HEK293 (cell line): ENCODE results near the gene MRTFA.

Experiments used
- CTCF ChIA-PET: fragments of 350-600 bp; formaldehyde crosslinking; extraction: SDS; loops from one replicate; lab custom pipeline; 2021; ENCODE audit warnings: antibody characterized with exemption; lab: Yijun Ruan, JAX
- POLR2A ChIA-PET: fragments of 300-600 bp; formaldehyde crosslinking; extraction: SDS; loops from one replicate; lab custom pipeline; 2020; ENCODE audit warnings: antibody characterized with exemption, inconsistent platforms; lab: Yijun Ruan, JAX
- H3K27ac ChIP-seq: fragments of 200-500 bp; sonication (Bioruptor generic); 2 replicates; pipeline ENCODE4 v1.5.1; 2014; ENCODE audit warnings: low read depth, low read length, control low read depth, inconsistent platforms; ENCODE audit errors: extremely low read depth
- H3K36me3 ChIP-seq, 2 experiments: fragments of 200-500 bp in 1 of 2; sonication (Bioruptor generic) in 1 of 2; 1 replicate in 1 of 2; 2 replicates in 1 of 2; pipeline ENCODE4 v1.5.1; 2014 to 2017; ENCODE audit warnings: inconsistent platforms in 2 of 2, low read length in 2 of 2; ENCODE audit not compliant: control insufficient read depth in 2 of 2, insufficient read depth in 1 of 2
- H3K4me1 ChIP-seq: fragments of 200-500 bp; sonication (Bioruptor generic); 2 replicates; pipeline ENCODE4 v1.5.1; 2014; ENCODE audit warnings: mild to moderate bottlenecking, low read length, inconsistent platforms; ENCODE audit not compliant: control insufficient read depth, insufficient read depth
- H3K4me3 ChIP-seq: 2 replicates; pipeline ENCODE4 v1.5.1; 2011; ENCODE audit warnings: low read depth, mild to moderate bottlenecking, control low read depth, low read length, moderate library complexity
- H3K9me3 ChIP-seq: fragments of 200-500 bp; sonication (Bioruptor generic); 2 replicates; pipeline ENCODE4 v1.5.1; 2014; ENCODE audit warnings: low read depth, low read length, inconsistent platforms; ENCODE audit not compliant: control insufficient read depth, insufficient read depth
- HOXC10 ChIP-seq: sonication (generic); formaldehyde crosslinking; IDR thresholded peaks from 2 replicates; pipeline ENCODE4 v1.8.1; 2023; ENCODE audit warnings: mild to moderate bottlenecking, missing genetic modification reagents
- INSM2 ChIP-seq: fragments of 450-650 bp; formaldehyde crosslinking; IDR thresholded peaks from 2 replicates; pipeline ENCODE4 v1.5.1; 2016; ENCODE audit warnings: missing biosample characterization, missing genetic modification characterization
- KLF1 ChIP-seq: fragments of 450-650 bp; formaldehyde crosslinking; IDR thresholded peaks from 2 replicates; pipeline ENCODE4 v1.5.1; 2016; ENCODE audit warnings: missing biosample characterization, missing genetic modification characterization
- PBX3 ChIP-seq: sonication (generic); formaldehyde crosslinking; IDR thresholded peaks from 2 replicates; pipeline ENCODE4 v1.8.1; 2022; ENCODE audit warnings: mild to moderate bottlenecking, moderate library complexity, missing genetic modification reagents
- PRDM2 ChIP-seq: fragments of 450-650 bp; formaldehyde crosslinking; IDR thresholded peaks from 2 replicates; pipeline ENCODE4 v1.5.1; 2016; ENCODE audit warnings: missing biosample characterization, missing genetic modification characterization, borderline replicate concordance
- RBAK ChIP-seq: fragments of 450-650 bp; formaldehyde crosslinking; IDR thresholded peaks from 2 replicates; pipeline ENCODE4 v1.5.1; 2016; ENCODE audit warnings: missing biosample characterization, missing genetic modification characterization
- ZBTB1 ChIP-seq: fragments of 450-650 bp; formaldehyde crosslinking; IDR thresholded peaks from 2 replicates; pipeline ENCODE4 v1.5.1; 2016; ENCODE audit warnings: missing biosample characterization, missing genetic modification characterization
- ZFP69B ChIP-seq: fragments of 450-650 bp; formaldehyde crosslinking; IDR thresholded peaks from 2 replicates; pipeline ENCODE4 v1.5.1; 2016; ENCODE audit warnings: missing biosample characterization, missing genetic modification characterization
- ZNF10 ChIP-seq: fragments of 450-650 bp; formaldehyde crosslinking; IDR thresholded peaks from 2 replicates; pipeline ENCODE4 v1.5.1; 2017; ENCODE audit warnings: missing biosample characterization, missing genetic modification characterization
- ZNF133 ChIP-seq: fragments of 450-650 bp; formaldehyde crosslinking; IDR thresholded peaks from 2 replicates; pipeline ENCODE4 v1.5.1; 2016; ENCODE audit warnings: missing biosample characterization, missing genetic modification characterization
- ZNF223 ChIP-seq: fragments of 450-650 bp; formaldehyde crosslinking; IDR thresholded peaks from 2 replicates; pipeline ENCODE4 v1.5.1; 2016; ENCODE audit warnings: missing biosample characterization, missing genetic modification characterization
- ZNF404 ChIP-seq: fragments of 450-650 bp; formaldehyde crosslinking; IDR thresholded peaks from 2 replicates; pipeline ENCODE4 v1.5.1; 2017; ENCODE audit warnings: missing biosample characterization, missing genetic modification characterization
- ZNF510 ChIP-seq: fragments of 450-650 bp; formaldehyde crosslinking; IDR thresholded peaks from 2 replicates; pipeline ENCODE4 v1.5.1; 2018; ENCODE audit warnings: mild to moderate bottlenecking, missing genetic modification characterization, missing biosample characterization; ENCODE audit not compliant: insufficient replicate concordance
- ZNF513 ChIP-seq: fragments of 450-650 bp; IDR thresholded peaks from 2 replicates; pipeline ENCODE4 v1.5.1; 2018; ENCODE audit warnings: missing biosample characterization, missing genetic modification characterization
- ZNF555 ChIP-seq: fragments of 450-650 bp; formaldehyde crosslinking; conservative IDR thresholded peaks from 2 replicates; pipeline ENCODE4 v1.5.1; 2017; ENCODE audit warnings: missing biosample characterization, mild to moderate bottlenecking, missing genetic modification characterization, inconsistent platforms
- ZNF580 ChIP-seq: fragments of 450-650 bp; formaldehyde crosslinking; IDR thresholded peaks from 2 replicates; pipeline ENCODE4 v1.5.1; 2016; ENCODE audit warnings: missing biosample characterization, missing genetic modification characterization
- ZNF701 ChIP-seq: fragments of 450-650 bp; formaldehyde crosslinking; IDR thresholded peaks from 2 replicates; pipeline ENCODE4 v1.5.1; 2016; ENCODE audit warnings: missing biosample characterization, missing genetic modification characterization
- ZSCAN16 ChIP-seq: fragments of 450-650 bp; formaldehyde crosslinking; IDR thresholded peaks from 2 replicates; pipeline ENCODE4 v1.5.1; 2016; ENCODE audit warnings: missing biosample characterization, missing genetic modification characterization

Gene MRTFA

GRCh38 chr22:40401981-40402406 lies 234.5 kb downstream of the MRTFA start (continued):
- no peak for TF ChIP-seq PRDM2 (tag by site-specific recombination)
- TF ChIP-seq ZNF10 (tag by site-specific recombination): no peak

GRCh38 chr22:40401532-40401931 lies 235.0 kb downstream of the MRTFA start:
- ChIA-PET CTCF (interaction anchor here (0.6 to 1.2 kb wide), 2 partner anchors 14 to 872 kb away, joined by 3 to 5 read pairs; no protein-coding TSS in a partner anchor), POLR2A (no interaction called here)
- Histone ChIP-seq H3K4me3 (no peak overlapping the region), H3K27ac (no peak overlapping the region), H3K4me1 (peaks cover 5% of the 10 kb centered on the region), H3K9me3 (no peaks in the 10 kb centered on the region), H3K36me3 (peaks cover 33 to 70% of the 10 kb centered on the region in 2 experiments)
- TF ChIP-seq ZNF701: no peak
- TF ChIP-seq ZNF555 (tag by site-specific recombination): no peak
- no peak for TF ChIP-seq ZNF580
- no peak for TF ChIP-seq ZSCAN16 (tag by site-specific recombination)
- TF ChIP-seq INSM2 (tag by site-specific recombination): no peak
- TF ChIP-seq HOXC10 (CRISPR knock-in tag): no peak
- TF ChIP-seq PBX3 (CRISPR knock-in tag): no peak
- no peak for TF ChIP-seq ZBTB1 (tag by site-specific recombination)
- no peak for TF ChIP-seq ZFP69B
- TF ChIP-seq ZNF133 (tag by site-specific recombination): no peak
- TF ChIP-seq ZNF404 (tag by site-specific recombination): no peak
- TF ChIP-seq ZNF510 (tag by site-specific recombination): no peak
- no peak for TF ChIP-seq ZNF223
- TF ChIP-seq KLF1 (tag by site-specific recombination): no peak
- no peak for TF ChIP-seq RBAK (tag by site-specific recombination)
- TF ChIP-seq ZNF513 (tag by site-specific recombination): no peak
